Measurements from ENCODE around the gene ZBTB12. TPM values are rescaled to one million over a fixed set of nuclear protein-coding genes. Genes with fewer than 3 reads are reported as not detected.

The ZBTB12 gene
- total and polyA plus RNA-seq, 9 donors: 1.9 to 24.8 (median 10.7) TPM

- Histone ChIP-seq H3K36me3 (no peaks in the 10 kb centered on the region), H3K4me3 (peak overlapping the region; percentile 61), H3K27me3 (no peaks in the 10 kb centered on the region), H3K4me1 (ENCODE audit: insufficient read depth) (peaks cover 8% of the 10 kb centered on the region), H3K9me3 (no peaks in the 10 kb centered on the region), H3K27ac (peak overlapping the region; percentile 23 to 66)
- DNase-seq: no peak
- no peak for TF ChIP-seq EP300 (IDR thresholded peaks at IDR 0.05)
- TF ChIP-seq, protein P1, sequence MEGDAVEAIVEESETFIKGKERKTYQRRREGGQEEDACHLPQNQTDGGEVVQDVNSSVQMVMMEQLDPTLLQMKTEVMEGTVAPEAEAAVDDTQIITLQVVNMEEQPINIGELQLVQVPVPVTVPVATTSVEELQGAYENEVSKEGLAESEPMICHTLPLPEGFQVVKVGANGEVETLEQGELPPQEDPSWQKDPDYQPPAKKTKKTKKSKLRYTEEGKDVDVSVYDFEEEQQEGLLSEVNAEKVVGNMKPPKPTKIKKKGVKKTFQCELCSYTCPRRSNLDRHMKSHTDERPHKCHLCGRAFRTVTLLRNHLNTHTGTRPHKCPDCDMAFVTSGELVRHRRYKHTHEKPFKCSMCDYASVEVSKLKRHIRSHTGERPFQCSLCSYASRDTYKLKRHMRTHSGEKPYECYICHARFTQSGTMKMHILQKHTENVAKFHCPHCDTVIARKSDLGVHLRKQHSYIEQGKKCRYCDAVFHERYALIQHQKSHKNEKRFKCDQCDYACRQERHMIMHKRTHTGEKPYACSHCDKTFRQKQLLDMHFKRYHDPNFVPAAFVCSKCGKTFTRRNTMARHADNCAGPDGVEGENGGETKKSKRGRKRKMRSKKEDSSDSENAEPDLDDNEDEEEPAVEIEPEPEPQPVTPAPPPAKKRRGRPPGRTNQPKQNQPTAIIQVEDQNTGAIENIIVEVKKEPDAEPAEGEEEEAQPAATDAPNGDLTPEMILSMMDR (IDR thresholded peaks at IDR 0.05): no peak
- TF ChIP-seq POLR2A (IDR thresholded peaks at IDR 0.05): no peak
- intact Hi-C loops (cut with DNase I): loop anchor here in 3 of 4 donors (10.0 kb wide), 2 partner anchors 54 to 214 kb away; partner anchors contain the start of genes NELFE (in 2 of the 3) and SKIC2 (in 2 of the 3)
- 14 to 24% (median 18%) methylated on average over 24 to 29 of the region's 29 CpGs for WGBS, 3 donors
These were observed 920 bp downstream of the ZBTB12 start for GRCh38 chr6:31900917-31901414.

DNA sequence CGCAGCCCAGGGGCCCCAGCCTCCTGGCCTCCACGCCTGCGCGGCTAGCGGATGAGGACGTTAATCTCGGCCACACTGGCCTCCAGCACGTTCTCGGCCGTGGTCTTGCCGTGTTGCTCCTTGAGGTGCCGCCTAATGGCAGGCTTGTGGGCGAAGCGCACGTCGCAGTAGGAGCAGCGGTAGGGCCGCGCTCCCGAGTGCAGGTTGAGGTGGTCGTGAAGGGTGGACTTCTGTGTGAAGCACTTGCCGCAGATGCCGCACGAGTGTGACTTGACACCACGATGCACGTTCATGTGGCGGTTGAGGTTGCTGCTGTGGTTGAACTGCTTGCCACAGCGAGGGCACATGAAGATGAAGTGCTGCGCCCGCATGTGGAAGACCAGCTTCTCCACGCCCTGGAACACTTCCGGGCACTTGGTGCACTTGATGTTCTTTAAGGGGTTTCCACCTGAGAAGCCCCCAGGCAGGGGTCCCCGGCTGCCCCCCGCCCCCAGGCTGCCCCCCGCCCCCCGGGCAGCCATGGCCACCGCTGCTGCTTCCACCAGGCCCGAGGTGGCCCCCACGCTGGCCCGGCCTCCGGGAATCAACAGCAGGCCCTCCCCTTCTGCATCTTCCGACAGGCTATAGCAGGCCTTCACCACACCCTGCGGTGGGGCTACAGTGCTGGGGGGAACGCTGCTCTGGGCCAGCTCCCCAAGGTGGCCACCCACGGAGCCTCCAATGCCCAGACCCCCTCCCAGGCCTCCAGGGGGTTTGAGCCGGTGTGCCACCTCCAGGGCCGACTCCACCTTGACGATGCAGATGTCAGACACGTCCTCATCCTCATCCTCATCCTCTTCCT lies 1.8 kb downstream of the ZBTB12 start:
- Histone ChIP-seq H3K4me3 (no peak overlapping the region), H3K4me1 (ENCODE audit: insufficient read depth) (peaks cover 8% of the 10 kb centered on the region), H3K36me3 (no peaks in the 10 kb centered on the region), H3K27me3 (no peaks in the 10 kb centered on the region), H3K27ac (no peak overlapping the region), H3K9me3 (no peaks in the 10 kb centered on the region)
- WGBS, 3 donors: 70 to 79% (median 75%) methylated on average over 45 to 49 of the region's 49 CpGs
- intact Hi-C loops (cut with DNase I): loop anchor here in 3 of 4 donors (10.0 kb wide), 2 partner anchors 55 to 215 kb away; partner anchors contain the start of genes NELFE (in 2 of the 3) and SKIC2 (in 2 of the 3)
- TF ChIP-seq POLR2A (IDR thresholded peaks at IDR 0.05) (no peak), EP300 (IDR thresholded peaks at IDR 0.05) (no peak)
- TF ChIP-seq, protein P1 (IDR thresholded peaks at IDR 0.05): no peak
- no peak for DNase-seq

GRCh38 chr6:31899215-31899614 lies 2.7 kb downstream of the ZBTB12 start:
- H3K36me3 ChIP-seq: no peaks in the 10 kb centered on the region
- TF ChIP-seq POLR2A (IDR thresholded peaks at IDR 0.05): no peak
- TF ChIP-seq, protein P1 (IDR thresholded peaks at IDR 0.05): no peak
- no peak for TF ChIP-seq EP300 (IDR thresholded peaks at IDR 0.05)
- peaks cover 8% of the 10 kb centered on the region for H3K4me1 ChIP-seq (ENCODE audit: insufficient read depth)
- no peak for DNase-seq
- intact Hi-C loops (cut with DNase I): no loop called here
- no peaks in the 10 kb centered on the region for H3K9me3 ChIP-seq
- H3K27me3 ChIP-seq: no peaks in the 10 kb centered on the region
- no peak overlapping the region for H3K27ac ChIP-seq
- WGBS, 3 donors: 54 to 61% (median 55%) methylated on average over 5 of the region's 5 CpGs
- no peak overlapping the region for H3K4me3 ChIP-seq

GRCh38 chr6:31898383-31899011 lies 3.4 kb downstream of the ZBTB12 start:
- Histone ChIP-seq H3K27ac (peak overlapping the region; percentile 70 to 80), H3K36me3 (no peaks in the 10 kb centered on the region), H3K27me3 (no peaks in the 10 kb centered on the region), H3K9me3 (no peaks in the 10 kb centered on the region), H3K4me3 (peak overlapping the region; percentile 77), H3K4me1 (ENCODE audit: insufficient read depth) (peaks cover 7% of the 10 kb centered on the region)
- no peak for TF ChIP-seq EP300 (IDR thresholded peaks at IDR 0.05)
- TF ChIP-seq, protein P1 (IDR thresholded peaks at IDR 0.05): peak in 1 of 3 donors; percentile 6
- peak in 1 of 5 donors; percentile 16 for DNase-seq
- WGBS, 3 donors: 13 to 16% (median 14%) methylated on average over 8 of the region's 8 CpGs
- intact Hi-C loops (cut with DNase I): no loop called here

All from ovary (tissue), 9 donors.